HAP-1 (cell line): ENCODE results near the gene HMGB2.

Source experiments
- DNase-seq, 2 experiments: peaks; one replicate each; pipeline ENCODE4 v3.0.0-alpha.2; 2016 to 2020; ENCODE audit warnings: low spot score in 2 of 2
- H3K27me3 ChIP-seq: fragments of 250-450 bp; sonication (Bioruptor Pico); 2 replicates; pipeline ENCODE4 v1.5.1; 2020; ENCODE audit warnings: low read depth, mild to moderate bottlenecking, moderate library complexity
- H3K36me3 ChIP-seq: fragments of 250-450 bp; sonication (Bioruptor Pico); replicated peaks from 2 replicates; pipeline ENCODE4 v1.5.1; 2020; ENCODE audit warnings: mild to moderate bottlenecking
- H3K4me1 ChIP-seq: fragments of 250-450 bp; sonication (Bioruptor Pico); 2 replicates; pipeline ENCODE4 v1.5.1; 2020; ENCODE audit warnings: mild to moderate bottlenecking
- H3K4me3 ChIP-seq: fragments of 250-450 bp; sonication (Bioruptor Pico); 2 replicates; pipeline ENCODE4 v1.5.1; 2020; ENCODE audit warnings: mild to moderate bottlenecking, moderate library complexity
- H3K9me3 ChIP-seq: fragments of 250-450 bp; sonication (Bioruptor Pico); 2 replicates; pipeline ENCODE4 v1.5.1; 2020; ENCODE audit warnings: mild to moderate bottlenecking, moderate library complexity
- in situ Hi-C: fragments of 300-500 bp; cut with MboI; formaldehyde crosslinking; loops from 3 replicates; pipeline ENCODE4 v1.14.3; 2020; ENCODE audit warnings: low sequenced_read_pairs, inconsistent platforms, mixed read lengths

Gene HMGB2

GRCh38 chr4:173291899-173292298 lies 42.3 kb downstream of the HMGB2 start:
- Histone ChIP-seq H3K9me3 (peaks cover 2% of the 10 kb centered on the region), H3K4me3 (no peak overlapping the region), H3K27me3 (no peaks in the 10 kb centered on the region), H3K36me3 (no peaks in the 10 kb centered on the region), H3K4me1 (no peaks in the 10 kb centered on the region)
- no peak for DNase-seq
- in situ Hi-C loops, result no loop called here

- no peaks in the 10 kb centered on the region for H3K36me3 ChIP-seq
- no peak for DNase-seq
- in situ Hi-C loops, result loop anchor here (10.0 kb wide), 1 partner anchor 125 kb away; no protein-coding TSS in a partner anchor
- H3K4me1 ChIP-seq, result no peaks in the 10 kb centered on the region
- no peak overlapping the region for H3K4me3 ChIP-seq
- H3K27me3 ChIP-seq, result no peaks in the 10 kb centered on the region
- peaks cover 2% of the 10 kb centered on the region for H3K9me3 ChIP-seq
Observed at GRCh38 chr4:173289353-173289727, 44.8 kb downstream of the HMGB2 start.

- no peak overlapping the region for H3K4me3 ChIP-seq
- no peaks in the 10 kb centered on the region for H3K4me1 ChIP-seq
- peaks cover 2% of the 10 kb centered on the region for H3K9me3 ChIP-seq
- no peaks in the 10 kb centered on the region for H3K36me3 ChIP-seq
- in situ Hi-C loops, result loop anchor here (10.0 kb wide), 1 partner anchor 126 kb away; no protein-coding TSS in a partner anchor
- DNase-seq, result no peak
- no peaks in the 10 kb centered on the region for H3K27me3 ChIP-seq
Observed at GRCh38 chr4:173288698-173289352, 45.3 kb downstream of the HMGB2 start.

DNA sequence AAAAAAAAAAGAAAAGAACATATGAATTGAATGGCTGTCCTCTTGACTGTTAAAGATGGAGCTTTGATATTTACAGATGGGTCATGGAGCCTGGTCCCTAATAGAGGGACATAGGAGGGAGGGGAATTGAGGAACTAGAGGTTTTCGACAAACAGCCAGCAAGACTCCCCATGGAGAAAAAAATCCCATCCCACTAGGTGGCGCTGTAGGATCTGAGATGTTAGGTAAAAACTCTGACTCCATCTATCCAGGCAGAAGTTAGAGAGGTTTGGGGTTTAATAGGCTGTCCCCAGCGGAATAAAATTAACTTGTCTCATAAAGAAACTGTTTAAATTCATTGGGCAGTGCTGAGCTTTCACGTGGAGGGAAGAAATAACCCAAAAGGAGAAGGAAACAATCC lies 45.9 kb downstream of the HMGB2 start:
- no peaks in the 10 kb centered on the region for H3K4me1 ChIP-seq
- H3K9me3 ChIP-seq, result peaks cover 2% of the 10 kb centered on the region
- no peaks in the 10 kb centered on the region for H3K36me3 ChIP-seq
- no peak overlapping the region for H3K4me3 ChIP-seq
- no peaks in the 10 kb centered on the region for H3K27me3 ChIP-seq
- in situ Hi-C loops, result loop anchor here (10.0 kb wide), 1 partner anchor 127 kb away; no protein-coding TSS in a partner anchor
- DNase-seq, result peak; percentile 28 to 89

DNA sequence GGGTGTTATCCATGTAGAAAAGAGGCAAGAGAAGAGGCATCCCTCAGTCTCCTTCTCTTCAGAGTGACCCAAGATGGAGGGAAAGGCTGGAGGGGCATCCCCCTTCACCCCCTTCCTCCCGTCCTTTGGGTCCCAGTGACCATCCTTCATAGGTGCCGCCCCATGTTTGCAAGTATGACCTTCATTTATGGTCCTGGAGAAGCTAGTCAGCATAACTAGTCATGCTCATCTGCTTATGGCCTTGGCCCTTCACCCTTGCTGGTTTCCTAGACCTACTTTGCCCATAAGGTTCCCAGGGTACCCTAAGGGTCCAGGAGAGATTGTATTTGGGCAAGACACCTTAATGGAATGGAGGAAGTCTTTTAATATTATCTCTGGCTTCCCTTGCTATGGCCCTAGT lies 46.7 kb downstream of the HMGB2 start:
- H3K36me3 ChIP-seq, result no peaks in the 10 kb centered on the region
- peaks cover 2% of the 10 kb centered on the region for H3K9me3 ChIP-seq
- no peak for DNase-seq
- H3K4me1 ChIP-seq, result no peaks in the 10 kb centered on the region
- in situ Hi-C loops, result loop anchor here (10.0 kb wide), 1 partner anchor 127 kb away; no protein-coding TSS in a partner anchor
- no peaks in the 10 kb centered on the region for H3K27me3 ChIP-seq
- H3K4me3 ChIP-seq, result no peak overlapping the region

GRCh38 chr4:173284463-173284862 lies 49.7 kb downstream of the HMGB2 start:
- in situ Hi-C loops, result loop anchor here (10.0 kb wide), 1 partner anchor 130 kb away; no protein-coding TSS in a partner anchor
- no peaks in the 10 kb centered on the region for H3K27me3 ChIP-seq

DNA sequence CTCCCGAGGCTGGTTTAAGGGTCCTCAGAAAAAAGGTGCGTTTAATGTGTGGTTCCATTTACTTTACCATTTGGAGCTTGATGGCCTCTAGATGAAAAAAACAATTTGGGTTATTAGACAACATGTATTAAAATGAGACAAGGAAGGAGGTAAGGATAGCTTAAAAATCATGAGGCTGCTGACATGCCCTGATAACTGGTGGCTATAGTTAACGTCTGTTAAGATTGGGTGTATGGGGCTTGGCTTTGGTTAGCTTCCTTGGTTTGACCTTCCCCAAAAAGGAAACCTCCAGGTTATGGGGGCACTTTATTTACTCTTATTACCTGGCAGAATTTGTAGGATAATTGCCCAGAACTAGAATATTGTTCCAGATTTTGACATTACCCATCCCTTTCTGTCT lies 51.5 kb downstream of the HMGB2 start:
- Histone ChIP-seq H3K36me3 (no peaks in the 10 kb centered on the region), H3K4me1 (no peaks in the 10 kb centered on the region), H3K27me3 (no peaks in the 10 kb centered on the region), H3K4me3 (no peak overlapping the region), H3K9me3 (peaks cover 2% of the 10 kb centered on the region)
- no peak for DNase-seq
- in situ Hi-C loops, result loop anchor here (10.0 kb wide), 1 partner anchor 132 kb away; no protein-coding TSS in a partner anchor

More at GRCh38 chr4:173284463-173284862, 49.7 kb downstream of the HMGB2 start:
- Histone ChIP-seq H3K36me3 (no peaks in the 10 kb centered on the region), H3K4me1 (no peaks in the 10 kb centered on the region), H3K4me3 (no peak overlapping the region), H3K9me3 (peaks cover 2% of the 10 kb centered on the region)
- no peak for DNase-seq

DNA sequence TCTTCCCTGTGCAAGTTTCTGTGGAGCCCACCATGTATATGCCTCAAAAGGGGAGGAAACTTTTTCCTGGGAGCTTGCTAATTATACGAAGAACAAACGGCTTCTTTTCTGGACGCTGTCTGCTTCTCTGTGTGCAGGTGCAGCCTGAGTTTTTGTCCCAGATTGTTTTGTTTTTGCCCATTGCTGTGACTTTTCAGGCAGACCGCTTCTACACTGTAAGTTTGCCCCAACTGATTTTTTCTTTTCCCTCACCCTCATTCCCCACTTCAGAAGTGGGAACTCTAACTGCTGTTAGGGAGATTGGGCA lies 51.9 kb downstream of the HMGB2 start:
- in situ Hi-C loops, result loop anchor here (10.0 kb wide), 1 partner anchor 133 kb away; no protein-coding TSS in a partner anchor

DNA sequence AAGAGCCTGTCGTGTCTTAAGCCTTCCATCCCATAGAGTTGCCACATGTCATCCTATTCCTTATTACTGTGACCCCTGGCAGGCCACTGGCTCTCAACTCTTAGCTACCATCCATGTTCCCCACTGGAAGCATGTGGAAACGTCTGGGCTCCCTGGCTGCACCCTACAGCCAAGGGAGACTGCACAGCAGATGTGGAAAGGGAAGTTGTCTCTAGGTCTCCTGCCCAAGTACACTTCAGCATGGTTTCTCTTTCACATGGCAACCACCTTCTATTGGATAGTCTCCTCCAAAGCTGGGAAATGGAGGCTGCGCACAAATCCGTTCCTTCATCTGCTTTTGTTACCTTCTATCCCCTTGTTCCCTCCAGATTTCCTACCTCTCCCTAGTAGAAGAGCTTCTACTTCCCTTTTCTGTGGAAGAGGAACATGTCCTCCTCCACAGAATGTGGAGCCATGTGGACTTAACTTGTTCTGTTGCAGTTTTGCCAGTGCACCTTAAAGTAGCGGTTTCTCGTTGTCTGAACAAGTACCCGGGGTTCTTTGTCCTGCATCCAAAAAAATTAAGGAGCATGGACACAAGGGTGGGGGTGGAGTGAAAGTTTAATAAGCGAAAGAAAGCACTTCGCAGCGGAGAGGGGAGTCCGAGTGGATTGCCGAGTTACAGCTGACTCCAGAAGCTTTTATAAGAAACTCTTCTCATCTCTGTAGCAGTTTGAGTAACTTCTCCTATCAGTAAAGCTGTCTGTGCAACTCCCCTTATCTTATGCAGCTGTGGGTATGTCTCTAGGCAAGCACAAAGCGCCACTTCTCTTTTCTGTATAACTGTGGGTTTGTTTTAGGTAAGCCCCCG lies 52.5 kb downstream of the HMGB2 start:
- Histone ChIP-seq H3K9me3 (no peaks in the 10 kb centered on the region), H3K27me3 (no peaks in the 10 kb centered on the region), H3K4me1 (no peaks in the 10 kb centered on the region), H3K36me3 (no peaks in the 10 kb centered on the region), H3K4me3 (no peak overlapping the region)
- DNase-seq, result no peak
- in situ Hi-C loops, result loop anchor here (10.0 kb wide), 1 partner anchor 133 kb away; no protein-coding TSS in a partner anchor

More for the DNA sequence above, 51.9 kb downstream of the HMGB2 start:
- Histone ChIP-seq H3K4me1 (no peaks in the 10 kb centered on the region), H3K36me3 (no peaks in the 10 kb centered on the region), H3K27me3 (no peaks in the 10 kb centered on the region), H3K9me3 (no peaks in the 10 kb centered on the region; the same call in 1 of the 2 replicates), H3K4me3 (no peak overlapping the region)
- no peak for DNase-seq
